Urothelium cell line (cell line): ENCODE data around the gene SPATA45.

Experiments used
- DNase-seq: peaks from one replicate; pipeline ENCODE4 v3.0.0; 2011; ENCODE audit warnings: low spot score, mixed read lengths
- FAIRE-seq: peaks from 2 replicates; lab custom pipeline; 2011; peaks lifted over from hg19 to GRCh38; lab: Jason Lieb, UNC

Gene SPATA45

DNA sequence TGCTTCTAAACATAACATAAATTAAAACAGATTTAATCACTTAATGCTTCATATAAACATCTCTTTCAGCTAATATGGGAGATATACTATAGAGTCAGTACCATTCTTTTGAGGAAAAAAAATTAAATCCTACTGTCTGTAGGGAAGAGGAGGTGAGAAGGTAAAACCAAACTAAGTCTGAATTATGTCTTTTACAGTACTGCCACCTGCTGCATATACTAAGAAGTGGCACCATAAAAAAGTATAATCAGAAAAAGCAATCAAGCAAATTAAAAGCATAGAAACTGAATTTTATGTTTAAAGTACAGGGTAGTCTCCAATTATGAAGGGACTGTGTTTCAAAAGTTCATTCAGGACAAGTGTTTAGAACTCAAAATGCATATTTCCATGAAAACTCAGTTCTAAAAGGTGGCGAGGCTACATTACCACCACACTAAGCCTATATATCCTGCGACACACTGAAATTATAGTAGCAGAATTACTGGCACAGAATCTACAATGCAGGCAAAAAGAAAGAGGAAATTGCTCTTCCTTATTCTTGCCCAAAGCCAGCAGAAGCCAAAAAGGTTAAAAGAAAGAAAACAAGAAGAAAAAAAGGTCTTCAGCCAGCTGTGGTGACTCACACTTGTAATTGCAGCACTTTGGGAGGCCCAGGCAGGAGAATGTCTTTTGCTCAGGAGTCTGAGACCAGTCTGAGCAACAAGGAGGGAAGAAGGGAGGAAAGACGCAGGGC lies 64.9 kb downstream of the SPATA45 start:
- peak; percentile 56 for FAIRE-seq
- no peak for DNase-seq

DNA sequence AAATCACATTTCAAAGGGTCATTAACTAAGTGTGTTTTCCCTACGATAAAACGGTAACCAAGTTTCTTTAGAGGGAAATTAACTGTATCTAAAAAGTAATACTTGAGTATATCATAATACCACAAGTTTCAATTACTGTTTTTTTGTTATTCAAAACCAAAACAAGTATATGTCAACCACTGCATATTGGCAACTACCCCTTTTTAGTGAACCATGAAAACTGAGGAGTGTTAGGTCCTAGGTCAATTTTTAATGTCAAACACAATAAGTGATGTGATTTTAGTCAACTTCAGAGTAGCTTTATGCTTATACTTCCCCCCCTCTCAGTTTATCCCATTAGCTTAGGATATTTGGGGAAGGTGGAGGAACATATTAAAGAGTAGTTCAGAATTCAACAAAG lies 66.2 kb downstream of the SPATA45 start:
- DNase-seq (no peak), FAIRE-seq (no peak)

DNA sequence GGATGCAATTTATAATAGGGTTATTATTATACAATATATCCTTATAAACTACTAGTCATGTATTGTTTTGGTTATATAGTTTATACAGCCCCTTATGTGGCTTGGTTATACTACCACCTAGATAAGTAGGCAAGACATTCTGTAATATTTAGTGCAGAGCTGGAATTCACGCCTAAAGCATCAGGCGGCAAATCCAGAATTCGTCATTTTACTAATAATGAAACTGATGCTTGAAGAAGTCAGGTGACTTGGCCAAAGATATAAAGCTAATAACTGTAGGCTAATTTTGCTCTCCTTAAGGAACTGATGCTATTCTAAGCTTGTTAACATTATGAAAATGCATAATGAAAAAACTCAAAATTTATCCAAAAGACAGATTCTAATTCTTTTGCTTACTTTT lies 66.7 kb downstream of the SPATA45 start:
- DNase-seq (no peak), FAIRE-seq (no peak)
